OCI-LY3 (cell line): ENCODE data around the gene PRKAR1B.

Experiments
- CTCF ChIP-seq: fragments of 200-600, 300-600 bp; sonication (generic); IDR thresholded peaks from 2 replicates; pipeline ENCODE4 v1.5.1; 2014; ENCODE audit warnings: antibody characterized with exemption, low read length, low read depth
- EZH2phosphoT487 ChIP-seq: fragments of 200-600 bp; shearing (Covaris generic); IDR thresholded peaks from 2 replicates; pipeline ENCODE4 v1.6.1; 2018; ENCODE audit warnings: antibody characterized with exemption, mixed run types, low read depth

DNA sequence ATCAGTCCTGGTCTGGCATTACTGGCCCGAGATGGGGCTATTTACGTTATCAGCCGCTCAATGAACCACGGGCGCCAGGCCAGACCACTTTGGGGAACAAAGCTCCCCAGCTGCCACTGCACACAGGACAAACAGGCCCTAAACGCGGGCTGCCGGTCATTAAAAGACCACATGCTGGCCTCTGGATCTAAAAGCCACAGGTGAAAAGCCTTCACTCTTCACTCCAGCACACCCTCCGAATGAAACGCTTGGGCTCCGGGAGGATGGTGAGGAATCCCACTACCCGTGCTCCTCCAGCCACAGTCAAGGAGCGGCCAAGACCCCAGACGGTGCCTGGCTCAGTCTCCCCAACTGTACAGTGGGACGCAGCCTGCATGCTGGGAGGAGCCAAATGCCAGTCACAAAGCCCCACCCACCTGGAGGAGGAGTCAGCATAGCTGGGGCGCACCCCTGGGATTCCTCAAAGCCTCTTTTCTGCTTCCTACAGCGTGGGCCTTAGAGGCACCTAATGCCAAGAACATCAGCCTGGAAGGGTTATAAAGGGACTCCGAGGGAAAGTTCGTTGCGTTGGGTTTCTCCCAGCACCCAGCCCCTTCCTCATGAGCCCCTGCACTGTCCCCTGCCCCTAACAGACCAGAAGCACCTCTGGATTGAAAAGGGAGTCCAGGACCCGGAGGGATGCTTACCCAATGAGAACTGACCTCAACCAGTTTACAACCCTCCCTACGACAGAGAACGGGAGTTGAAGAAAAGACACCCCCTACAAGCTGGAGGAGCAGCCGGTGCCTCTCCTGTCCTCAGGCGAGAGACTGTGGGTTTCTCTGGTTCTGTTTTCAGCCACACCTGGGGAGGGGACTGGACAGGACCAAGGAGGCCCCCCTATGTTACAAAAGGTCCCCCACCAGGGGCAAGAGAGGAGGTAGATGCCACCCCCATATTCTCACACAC lies 212.2 kb downstream of the PRKAR1B start:
- TF ChIP-seq CTCF: no peak
- no peak for TF ChIP-seq EZH2phosphoT487
